Activated CD4-positive, alpha-beta T cell treated with anti-CD3 and anti-CD28 coated beads, Interleukin-2, amount 50 U/mL, for 48 hours (primary cell): ENCODE data around the gene ETS2.

Source experiments
- DNase-seq, 2 experiments: peaks; one replicate each; pipeline ENCODE4 v3.0.0-alpha.2; 2020

ETS2 gene

DNA sequence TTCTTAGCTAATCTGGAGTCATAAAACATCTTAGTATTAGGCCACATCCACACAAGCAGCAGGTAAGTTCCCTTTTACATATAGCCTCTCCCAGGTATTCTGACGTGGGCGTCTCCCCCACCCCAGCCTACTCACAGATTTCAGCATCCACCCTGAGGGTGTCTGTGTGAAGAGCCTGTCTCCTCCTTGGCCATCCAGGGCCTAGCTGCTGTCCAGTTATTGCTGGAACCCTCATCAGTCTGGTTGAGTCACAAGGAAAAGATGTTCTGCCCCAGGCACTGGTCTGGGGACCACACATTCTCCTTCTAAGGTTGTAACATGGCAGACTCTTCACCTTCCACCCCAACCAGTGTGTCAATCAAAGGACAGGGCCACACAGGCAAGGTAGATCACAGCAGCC is 57.6 kb downstream of the ETS2 start:
- no peak for DNase-seq

- DNase-seq: no peak
Observed at GRCh38 chr21:38863843-38864363, 58.2 kb downstream of the ETS2 start.

- DNase-seq: no peak
Observed at GRCh38 chr21:38864964-38865363, 59.2 kb downstream of the ETS2 start.

DNA sequence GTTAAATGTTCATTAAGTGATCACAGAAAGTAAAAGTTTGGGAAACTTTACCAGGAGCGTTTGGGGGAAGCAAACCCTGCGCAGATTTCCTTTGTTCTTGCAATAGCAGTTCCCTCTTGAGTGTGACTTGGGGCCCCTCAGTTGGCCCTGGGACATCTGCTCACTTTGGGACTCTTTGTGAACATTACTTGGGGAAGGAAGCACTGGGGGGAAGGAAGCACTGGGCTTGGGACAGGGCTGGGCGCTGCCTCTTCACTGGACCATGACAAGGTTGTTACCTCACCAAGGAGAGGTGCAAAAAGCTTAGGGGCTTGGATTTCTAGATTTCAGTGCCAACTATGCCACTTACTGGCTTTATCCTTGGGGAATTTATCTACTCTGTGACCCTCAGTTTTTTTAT is 63.5 kb downstream of the ETS2 start:
- DNase-seq: no peak

- DNase-seq: no peak
Observed at GRCh38 chr21:38869946-38870345, 64.2 kb downstream of the ETS2 start.
